ENCODE data around the gene SH2D1A.
A peak's percentile ranks its signal among the peaks of the same experiment; 100 is the strongest.
"Not testable (repeated sequence)": the region's sequence is repeated elsewhere in the genome, so short reads cannot be mapped to it uniquely, and the experiment has no call there.

Gene SH2D1A

DNA sequence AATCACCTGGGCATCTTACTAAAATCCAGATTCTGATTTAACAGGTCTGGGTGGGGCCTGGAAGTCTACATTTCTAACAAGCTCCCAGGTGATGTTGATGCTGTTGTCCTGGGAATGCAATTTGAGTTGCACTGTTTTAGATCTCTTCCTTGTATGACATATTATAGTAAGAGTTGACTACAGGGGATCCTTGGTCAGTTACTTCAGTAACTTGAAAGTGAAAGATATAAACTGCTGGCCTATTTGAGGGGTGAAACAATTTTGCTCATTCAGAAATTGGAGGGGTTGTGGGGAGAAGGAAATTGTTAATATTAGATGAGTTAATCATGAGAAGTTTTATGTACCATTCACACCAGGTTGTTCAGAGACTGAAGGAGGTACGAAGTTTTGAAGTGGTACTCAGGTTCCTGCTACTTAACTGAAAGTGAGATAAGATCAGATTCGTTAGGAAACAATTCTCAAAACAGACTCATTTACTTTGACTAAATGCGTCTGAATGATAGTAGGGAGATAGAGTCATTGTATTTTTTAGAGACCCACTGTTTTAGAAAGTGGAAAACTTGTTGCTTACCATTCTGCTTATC, 12.5 kb downstream of the SH2D1A start:
- DNase-seq, result no peak

- no peak for DNase-seq
These were observed 15.7 kb downstream of the SH2D1A start for GRCh38 chrX:124362072-124362471.

DNA sequence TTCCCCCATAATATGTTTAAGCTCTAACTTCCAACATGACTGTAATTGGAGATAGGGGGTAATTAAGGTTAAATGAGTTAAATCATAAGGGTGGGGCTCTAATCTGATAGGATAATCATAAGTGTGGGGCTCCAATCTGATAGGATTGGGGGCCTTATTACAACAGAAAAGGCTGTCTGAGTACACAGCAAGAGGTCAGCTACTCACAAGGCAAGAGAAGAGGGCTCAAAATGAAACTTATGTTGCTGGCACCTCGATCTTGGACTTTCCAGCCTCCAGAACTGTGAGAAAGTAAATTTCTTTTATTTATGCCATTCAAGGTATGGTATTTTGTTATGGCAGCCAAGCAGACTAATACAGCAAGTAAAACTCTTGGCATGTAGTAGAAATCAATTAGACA, 16.4 kb downstream of the SH2D1A start:
- DNase-seq, result no peak

- no peak for DNase-seq
These were observed 23.4 kb downstream of the SH2D1A start for GRCh38 chrX:124369722-124370121.

DNA sequence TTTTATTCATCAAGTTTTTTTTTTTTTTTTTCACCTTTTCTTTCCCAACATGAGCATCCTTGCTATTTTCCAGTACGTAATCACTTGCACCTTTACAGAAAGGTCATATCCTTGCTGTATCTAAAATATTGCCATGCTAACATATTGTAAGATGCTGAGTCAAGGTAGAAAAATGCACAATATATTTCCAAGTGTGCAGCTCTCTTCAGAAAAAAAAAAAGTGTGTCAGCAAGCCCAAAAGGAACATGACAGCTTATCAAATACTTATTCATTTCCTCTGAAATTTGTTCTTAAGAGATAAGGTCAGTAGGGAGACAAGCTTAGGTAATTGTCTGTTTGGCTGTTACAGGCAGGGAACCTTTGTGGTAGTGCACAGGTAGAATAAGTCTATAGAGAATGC, 27.0 kb downstream of the SH2D1A start:
- no peak for DNase-seq

- DNase-seq, result no peak
These were observed 32.3 kb downstream of the SH2D1A start for GRCh38 chrX:124378643-124379042.

- no peak for DNase-seq
These were observed 37.0 kb downstream of the SH2D1A start for GRCh38 chrX:124383354-124383753.

- DNase-seq, result no peak
These were observed 40.0 kb downstream of the SH2D1A start for GRCh38 chrX:124386401-124386800.

- DNase-seq, result peak; percentile 76
These were observed 42.2 kb downstream of the SH2D1A start for GRCh38 chrX:124388562-124388961.

DNA sequence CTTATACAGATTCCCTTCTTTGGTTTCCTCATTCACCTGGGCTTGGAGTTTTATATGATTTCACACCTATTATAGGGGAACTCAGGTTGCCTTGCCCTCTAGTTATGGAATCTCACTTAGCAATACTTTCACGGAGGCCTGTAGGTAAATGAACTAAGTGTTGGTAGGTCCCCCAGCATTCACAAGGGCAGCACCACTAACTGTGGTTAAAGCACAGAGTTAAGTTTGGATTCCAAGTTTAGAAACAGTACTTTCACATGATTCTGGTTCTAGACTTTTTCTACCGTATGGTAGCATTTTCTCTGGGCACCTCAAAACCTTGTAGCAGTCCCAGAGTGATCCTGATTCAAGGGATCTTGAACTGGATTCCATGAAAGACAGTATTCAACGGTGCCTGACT, 46.4 kb downstream of the SH2D1A start:
- no peak for DNase-seq

- no peak for DNase-seq
These were observed 46.9 kb downstream of the SH2D1A start for GRCh38 chrX:124393238-124393637.

- DNase-seq, result no peak
These were observed 47.3 kb downstream of the SH2D1A start for GRCh38 chrX:124393659-124394058.

DNA sequence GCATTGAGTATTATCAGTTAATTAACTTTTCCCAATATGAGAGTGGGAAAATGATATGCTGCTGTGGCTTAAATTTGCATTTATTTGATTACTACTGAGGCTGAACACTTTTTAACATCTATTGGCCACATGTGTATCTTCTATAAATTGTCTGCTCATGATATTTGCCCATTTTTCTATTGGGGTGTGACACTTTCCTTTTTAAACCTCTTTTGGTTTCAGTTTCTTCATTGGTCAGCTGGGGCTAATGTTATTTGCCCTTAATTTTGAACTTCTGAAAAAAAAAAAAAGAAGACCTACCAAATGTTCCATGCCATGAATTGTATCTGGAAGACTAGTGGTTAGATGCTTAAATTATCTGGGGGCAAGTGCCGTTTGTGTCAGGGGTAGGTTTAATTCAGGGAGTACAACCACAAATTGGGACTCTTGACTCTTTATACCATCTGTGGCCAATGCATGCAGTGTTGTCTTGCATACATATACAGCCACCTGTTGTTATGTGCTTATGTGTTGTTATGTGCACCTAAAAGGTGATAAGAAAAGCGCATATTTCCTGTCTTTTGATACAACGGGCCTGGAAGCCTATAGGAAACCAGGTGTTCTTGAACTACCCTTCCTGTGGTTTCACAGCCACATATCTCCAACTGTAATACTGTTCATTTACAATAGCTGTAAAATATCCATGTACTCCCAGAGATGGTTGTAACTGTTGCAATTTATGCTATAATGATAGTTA, 49.0 kb downstream of the SH2D1A start:
- DNase-seq, result no peak

DNA sequence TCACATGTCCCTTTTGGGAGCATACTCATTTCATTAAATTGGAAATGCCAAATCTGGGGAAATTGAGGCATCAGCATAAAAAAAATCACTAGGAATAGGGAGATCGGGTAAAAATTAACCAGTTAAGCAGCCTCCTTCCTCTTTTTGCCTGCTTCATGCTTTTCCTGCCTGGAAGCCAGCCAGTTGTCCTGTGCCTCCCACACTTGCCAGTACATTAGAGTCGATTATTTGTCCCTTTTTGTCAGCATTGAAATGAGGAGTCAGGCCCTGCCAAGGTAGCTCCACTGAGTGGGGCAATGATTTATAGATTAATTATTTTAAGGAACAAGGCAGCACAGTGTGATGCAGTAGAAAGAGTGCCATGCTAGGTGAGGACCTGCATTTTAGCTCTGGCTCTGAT, 55.3 kb downstream of the SH2D1A start:
- no peak for DNase-seq

DNA sequence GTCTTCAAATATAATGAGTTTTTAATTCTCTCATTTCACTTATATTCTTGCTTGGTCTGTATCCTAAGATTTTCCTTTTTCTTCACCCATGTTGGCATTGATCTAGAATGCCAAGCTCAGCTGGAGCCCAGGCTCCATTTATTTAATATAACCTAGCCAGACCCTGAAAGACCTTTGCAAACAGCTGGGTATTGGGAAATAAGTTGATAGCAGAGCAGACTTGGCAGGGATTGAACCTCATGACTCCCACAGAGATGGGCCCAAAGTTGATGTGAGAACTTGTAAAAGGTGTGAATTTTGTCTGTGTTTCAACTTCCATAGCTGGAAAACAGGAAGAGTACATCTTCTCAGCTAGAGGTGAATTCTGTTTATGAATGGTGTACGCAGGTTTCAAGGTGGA, 59.5 kb downstream of the SH2D1A start:
- no peak for DNase-seq

DNA sequence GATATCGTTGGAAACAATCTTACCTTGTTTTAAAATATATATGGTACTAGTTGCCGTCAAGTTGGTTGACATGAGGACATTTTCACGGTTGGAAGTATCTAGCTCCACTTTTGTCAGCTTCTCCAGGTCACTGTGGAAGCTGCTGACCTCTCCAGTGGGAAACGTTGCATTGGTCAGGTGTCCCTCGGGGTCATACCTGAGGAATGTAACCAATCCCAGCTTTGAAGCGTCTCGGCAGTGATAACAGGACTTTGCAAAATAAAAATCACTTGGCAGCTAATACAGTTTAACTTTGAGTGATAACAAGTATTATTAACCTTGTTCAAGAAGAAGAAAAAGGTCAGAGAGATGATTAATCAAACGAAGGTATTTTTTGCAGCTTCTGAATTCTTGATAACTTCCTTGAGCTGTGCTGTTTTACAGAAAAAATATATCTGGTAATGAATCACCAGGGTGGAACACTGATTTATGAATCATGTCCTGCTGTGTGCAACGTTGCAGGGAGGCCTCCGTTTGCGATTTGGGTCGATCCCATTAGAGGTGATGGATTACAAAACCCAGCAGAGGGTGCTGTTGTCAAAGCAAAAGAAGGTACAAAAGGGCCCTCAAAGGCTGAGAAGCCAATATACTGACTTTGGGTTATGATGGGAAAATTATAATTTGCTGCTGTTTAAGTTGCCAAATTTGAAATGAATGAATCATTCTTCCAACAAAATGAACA, 60.1 kb downstream of the SH2D1A start:
- peak; percentile 81 for DNase-seq

GRCh38 chrX:124407226-124407625, 60.9 kb downstream of the SH2D1A start:
- no peak for DNase-seq

DNA sequence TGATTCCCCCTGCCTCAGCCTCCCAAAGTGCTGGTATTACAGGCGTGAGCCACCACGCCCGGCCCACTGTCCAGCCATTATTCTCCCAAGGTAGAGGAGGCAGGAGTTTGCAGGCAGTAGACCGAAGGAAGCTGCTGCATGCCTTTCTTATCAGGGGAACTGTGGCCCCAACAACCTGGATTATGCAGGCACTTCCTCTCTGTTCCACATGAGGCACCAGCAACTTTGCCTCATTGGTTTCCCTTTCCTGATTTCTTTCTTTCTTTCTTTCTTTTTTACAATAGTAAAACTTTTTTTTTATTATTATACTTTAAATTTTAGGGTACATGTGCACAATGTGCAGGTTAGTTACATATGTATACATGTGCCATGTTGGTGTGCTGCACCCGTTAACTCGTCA, 62.0 kb downstream of the SH2D1A start:
- not testable (repeated sequence) for DNase-seq

GRCh38 chrX:124413244-124413643, 66.9 kb downstream of the SH2D1A start:
- DNase-seq, result no peak

- DNase-seq, result no peak
These were observed 67.9 kb downstream of the SH2D1A start for GRCh38 chrX:124414281-124414680.

DNA sequence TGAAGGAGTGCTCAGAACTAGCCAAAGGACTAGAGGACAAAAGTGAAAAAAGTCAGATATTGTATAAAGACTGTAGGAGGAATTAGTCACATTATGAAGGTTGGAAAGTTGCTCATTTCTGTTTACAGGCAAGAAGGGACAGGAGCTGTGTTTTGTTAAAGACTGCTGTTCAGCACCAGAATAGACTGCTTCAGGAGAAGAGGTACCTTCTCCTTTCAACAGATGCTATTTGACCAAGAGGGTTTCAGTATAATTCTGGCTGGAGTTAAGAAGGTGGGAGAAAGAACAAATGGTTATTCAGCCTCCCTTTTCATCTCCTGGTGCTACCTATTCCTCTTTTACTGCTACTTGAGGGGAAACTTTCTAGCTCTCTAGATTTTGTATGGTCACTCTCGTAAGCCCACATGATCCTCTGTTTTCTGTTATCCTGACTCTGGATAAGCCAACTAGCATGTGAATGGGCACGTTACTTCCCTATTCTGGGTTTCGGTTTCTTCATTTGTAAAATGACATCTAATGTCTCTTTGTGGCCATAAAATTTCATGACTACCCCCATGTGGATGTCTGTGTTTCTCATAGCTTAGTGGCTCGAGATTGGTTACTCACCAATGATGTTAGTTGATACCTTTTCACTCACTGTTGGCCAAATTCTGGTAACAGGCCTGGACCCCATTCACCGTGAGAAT, 68.9 kb downstream of the SH2D1A start:
- no peak for DNase-seq

DNA sequence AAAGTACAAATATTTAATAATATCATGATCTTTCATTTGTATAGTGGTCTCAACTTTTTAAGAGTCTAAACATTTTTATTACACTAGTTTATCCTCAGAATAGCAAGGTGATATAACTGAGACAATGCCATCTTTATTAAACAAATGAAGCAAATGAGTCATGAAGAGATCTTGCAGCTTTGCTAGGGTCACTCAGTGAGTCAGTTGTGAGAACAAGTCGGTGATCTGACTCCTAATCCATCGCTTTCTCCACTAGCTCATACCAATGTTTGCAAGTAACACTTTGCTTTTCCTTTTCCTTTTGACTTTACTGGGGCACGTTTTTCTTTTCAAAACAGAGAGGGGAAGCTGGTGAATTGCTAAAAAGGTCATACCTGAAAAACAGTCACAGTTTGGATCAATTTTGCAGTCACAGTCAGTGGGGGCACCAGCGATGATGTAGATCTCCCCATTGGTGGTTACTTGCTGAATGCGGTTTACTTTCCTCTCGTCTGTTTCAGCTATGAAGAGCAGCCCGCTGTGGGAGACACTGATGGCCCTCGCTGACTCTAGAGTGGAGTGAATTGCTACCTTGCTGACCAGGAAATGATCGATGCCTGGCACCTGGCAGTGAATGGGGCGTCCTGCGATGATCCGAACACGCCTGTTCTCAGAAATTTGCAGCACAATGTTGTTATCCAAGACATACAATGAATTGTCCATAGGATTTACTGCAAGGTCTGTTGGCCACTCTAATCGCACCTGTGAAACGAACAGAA, 75.7 kb downstream of the SH2D1A start:
- DNase-seq, result no peak

All from DMS53 (cell line).